ENCODE results near the gene TBC1D4. TPM values are rescaled to one million over a fixed set of nuclear protein-coding genes. Genes with fewer than 3 reads are reported as not detected.

TBC1D4 gene
- total and polyA plus RNA-seq, 2 experiments from 2014 or later = 18.7 to 38.2 TPM

DNA sequence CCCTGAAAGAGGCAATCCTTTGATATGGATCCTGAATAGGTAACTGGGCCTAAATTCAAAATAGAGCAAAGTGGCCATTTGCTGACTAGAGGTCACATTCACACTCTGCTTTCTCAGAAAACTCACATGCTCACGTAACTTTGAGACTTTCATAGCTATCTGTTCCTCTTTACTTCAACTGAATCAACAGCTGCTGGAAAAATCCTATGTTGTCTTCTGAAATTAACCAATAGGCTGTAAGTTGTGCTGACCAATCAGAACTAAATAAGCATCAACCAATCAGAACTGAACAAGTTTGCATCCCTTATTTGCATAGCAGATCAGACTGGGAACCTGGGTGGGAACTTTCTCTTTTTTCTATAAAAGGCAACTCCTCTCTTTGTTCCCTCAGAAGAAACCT, 24.0 kb upstream of the TBC1D4 start:
- no peaks in the 10 kb centered on the region for H3K27me3 ChIP-seq (ENCODE audit: insufficient read depth)
- Mint-ChIP-seq H3K36me3 (ENCODE audit: low read depth) (no peaks in the 10 kb centered on the region), H3K27me3 (ENCODE audit: insufficient read depth, low read depth, poor library complexity) (no peaks in the 10 kb centered on the region), H3K4me3 (no peak overlapping the region), H3K4me1 (no peaks in the 10 kb centered on the region), H3K9me3 (no peaks in the 10 kb centered on the region), H3K27ac (no peak overlapping the region)
- H3K36me3 ChIP-seq (ENCODE audit: insufficient read depth) = no peaks in the 10 kb centered on the region
- no peaks in the 10 kb centered on the region for H4K20me1 ChIP-seq (replicated peaks; ENCODE audit: insufficient read depth)
- no peak overlapping the region for H2AFZ ChIP-seq
- no peaks in the 10 kb centered on the region for H3F3A ChIP-seq (replicated peaks; ENCODE audit: low read depth)
- DNase-seq (ENCODE audit: low spot score) = no peak
- H3K9me2 ChIP-seq (ENCODE audit: insufficient read depth) = no peaks in the 10 kb centered on the region
- H3K4me1 ChIP-seq (ENCODE audit: insufficient read depth) = no peaks in the 10 kb centered on the region
- no peak overlapping the region for H3K27ac ChIP-seq (ENCODE audit: low read depth)
- no peak for ATAC-seq
- no peaks in the 10 kb centered on the region for H3K79me2 ChIP-seq (replicated peaks; ENCODE audit: insufficient read depth)
- H3K4me3 ChIP-seq = no peak overlapping the region
- no peak overlapping the region for H3K4me2 ChIP-seq
- no peak for TF ChIP-seq EZH2 (IDR thresholded peaks at IDR 0.05; ENCODE audit: low read depth, unreplicated experiment)
- no peak for TF ChIP-seq NANOG (IDR thresholded peaks at IDR 0.05; ENCODE audit: borderline replicate concordance)
- TF ChIP-seq, protein P1, sequence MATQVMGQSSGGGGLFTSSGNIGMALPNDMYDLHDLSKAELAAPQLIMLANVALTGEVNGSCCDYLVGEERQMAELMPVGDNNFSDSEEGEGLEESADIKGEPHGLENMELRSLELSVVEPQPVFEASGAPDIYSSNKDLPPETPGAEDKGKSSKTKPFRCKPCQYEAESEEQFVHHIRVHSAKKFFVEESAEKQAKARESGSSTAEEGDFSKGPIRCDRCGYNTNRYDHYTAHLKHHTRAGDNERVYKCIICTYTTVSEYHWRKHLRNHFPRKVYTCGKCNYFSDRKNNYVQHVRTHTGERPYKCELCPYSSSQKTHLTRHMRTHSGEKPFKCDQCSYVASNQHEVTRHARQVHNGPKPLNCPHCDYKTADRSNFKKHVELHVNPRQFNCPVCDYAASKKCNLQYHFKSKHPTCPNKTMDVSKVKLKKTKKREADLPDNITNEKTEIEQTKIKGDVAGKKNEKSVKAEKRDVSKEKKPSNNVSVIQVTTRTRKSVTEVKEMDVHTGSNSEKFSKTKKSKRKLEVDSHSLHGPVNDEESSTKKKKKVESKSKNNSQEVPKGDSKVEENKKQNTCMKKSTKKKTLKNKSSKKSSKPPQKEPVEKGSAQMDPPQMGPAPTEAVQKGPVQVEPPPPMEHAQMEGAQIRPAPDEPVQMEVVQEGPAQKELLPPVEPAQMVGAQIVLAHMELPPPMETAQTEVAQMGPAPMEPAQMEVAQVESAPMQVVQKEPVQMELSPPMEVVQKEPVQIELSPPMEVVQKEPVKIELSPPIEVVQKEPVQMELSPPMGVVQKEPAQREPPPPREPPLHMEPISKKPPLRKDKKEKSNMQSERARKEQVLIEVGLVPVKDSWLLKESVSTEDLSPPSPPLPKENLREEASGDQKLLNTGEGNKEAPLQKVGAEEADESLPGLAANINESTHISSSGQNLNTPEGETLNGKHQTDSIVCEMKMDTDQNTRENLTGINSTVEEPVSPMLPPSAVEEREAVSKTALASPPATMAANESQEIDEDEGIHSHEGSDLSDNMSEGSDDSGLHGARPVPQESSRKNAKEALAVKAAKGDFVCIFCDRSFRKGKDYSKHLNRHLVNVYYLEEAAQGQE (IDR thresholded peaks at IDR 0.05; ENCODE audit: unreplicated experiment) = no peak
- no peak for TF ChIP-seq EZH2phosphoT487 (IDR thresholded peaks at IDR 0.05; ENCODE audit: unreplicated experiment)
- TF ChIP-seq, protein P2, sequence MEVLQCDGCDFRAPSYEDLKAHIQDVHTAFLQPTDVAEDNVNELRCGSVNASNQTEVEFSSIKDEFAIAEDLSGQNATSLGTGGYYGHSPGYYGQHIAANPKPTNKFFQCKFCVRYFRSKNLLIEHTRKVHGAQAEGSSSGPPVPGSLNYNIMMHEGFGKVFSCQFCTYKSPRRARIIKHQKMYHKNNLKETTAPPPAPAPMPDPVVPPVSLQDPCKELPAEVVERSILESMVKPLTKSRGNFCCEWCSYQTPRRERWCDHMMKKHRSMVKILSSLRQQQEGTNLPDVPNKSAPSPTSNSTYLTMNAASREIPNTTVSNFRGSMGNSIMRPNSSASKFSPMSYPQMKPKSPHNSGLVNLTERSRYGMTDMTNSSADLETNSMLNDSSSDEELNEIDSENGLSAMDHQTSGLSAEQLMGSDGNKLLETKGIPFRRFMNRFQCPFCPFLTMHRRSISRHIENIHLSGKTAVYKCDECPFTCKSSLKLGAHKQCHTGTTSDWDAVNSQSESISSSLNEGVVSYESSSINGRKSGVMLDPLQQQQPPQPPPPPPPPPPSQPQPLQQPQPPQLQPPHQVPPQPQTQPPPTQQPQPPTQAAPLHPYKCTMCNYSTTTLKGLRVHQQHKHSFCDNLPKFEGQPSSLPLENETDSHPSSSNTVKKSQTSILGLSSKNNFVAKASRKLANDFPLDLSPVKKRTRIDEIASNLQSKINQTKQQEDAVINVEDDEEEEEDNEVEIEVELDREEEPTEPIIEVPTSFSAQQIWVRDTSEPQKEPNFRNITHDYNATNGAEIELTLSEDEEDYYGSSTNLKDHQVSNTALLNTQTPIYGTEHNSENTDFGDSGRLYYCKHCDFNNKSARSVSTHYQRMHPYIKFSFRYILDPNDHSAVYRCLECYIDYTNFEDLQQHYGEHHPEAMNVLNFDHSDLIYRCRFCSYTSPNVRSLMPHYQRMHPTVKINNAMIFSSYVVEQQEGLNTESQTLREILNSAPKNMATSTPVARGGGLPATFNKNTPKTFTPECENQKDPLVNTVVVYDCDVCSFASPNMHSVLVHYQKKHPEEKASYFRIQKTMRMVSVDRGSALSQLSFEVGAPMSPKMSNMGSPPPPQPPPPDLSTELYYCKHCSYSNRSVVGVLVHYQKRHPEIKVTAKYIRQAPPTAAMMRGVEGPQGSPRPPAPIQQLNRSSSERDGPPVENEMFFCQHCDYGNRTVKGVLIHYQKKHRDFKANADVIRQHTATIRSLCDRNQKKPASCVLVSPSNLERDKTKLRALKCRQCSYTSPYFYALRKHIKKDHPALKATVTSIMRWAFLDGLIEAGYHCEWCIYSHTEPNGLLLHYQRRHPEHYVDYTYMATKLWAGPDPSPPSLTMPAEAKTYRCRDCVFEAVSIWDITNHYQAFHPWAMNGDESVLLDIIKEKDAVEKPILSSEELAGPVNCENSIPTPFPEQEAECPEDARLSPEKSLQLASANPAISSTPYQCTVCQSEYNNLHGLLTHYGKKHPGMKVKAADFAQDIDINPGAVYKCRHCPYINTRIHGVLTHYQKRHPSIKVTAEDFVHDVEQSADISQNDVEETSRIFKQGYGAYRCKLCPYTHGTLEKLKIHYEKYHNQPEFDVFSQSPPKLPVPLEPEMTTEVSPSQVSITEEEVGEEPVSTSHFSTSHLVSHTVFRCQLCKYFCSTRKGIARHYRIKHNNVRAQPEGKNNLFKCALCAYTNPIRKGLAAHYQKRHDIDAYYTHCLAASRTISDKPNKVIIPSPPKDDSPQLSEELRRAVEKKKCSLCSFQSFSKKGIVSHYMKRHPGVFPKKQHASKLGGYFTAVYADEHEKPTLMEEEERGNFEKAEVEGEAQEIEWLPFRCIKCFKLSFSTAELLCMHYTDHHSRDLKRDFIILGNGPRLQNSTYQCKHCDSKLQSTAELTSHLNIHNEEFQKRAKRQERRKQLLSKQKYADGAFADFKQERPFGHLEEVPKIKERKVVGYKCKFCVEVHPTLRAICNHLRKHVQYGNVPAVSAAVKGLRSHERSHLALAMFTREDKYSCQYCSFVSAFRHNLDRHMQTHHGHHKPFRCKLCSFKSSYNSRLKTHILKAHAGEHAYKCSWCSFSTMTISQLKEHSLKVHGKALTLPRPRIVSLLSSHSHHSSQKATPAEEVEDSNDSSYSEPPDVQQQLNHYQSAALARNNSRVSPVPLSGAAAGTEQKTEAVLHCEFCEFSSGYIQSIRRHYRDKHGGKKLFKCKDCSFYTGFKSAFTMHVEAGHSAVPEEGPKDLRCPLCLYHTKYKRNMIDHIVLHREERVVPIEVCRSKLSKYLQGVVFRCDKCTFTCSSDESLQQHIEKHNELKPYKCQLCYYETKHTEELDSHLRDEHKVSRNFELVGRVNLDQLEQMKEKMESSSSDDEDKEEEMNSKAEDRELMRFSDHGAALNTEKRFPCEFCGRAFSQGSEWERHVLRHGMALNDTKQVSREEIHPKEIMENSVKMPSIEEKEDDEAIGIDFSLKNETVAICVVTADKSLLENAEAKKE (CRISPR knock-in tag; IDR thresholded peaks at IDR 0.05) = no peak
- TF ChIP-seq, protein P3, sequence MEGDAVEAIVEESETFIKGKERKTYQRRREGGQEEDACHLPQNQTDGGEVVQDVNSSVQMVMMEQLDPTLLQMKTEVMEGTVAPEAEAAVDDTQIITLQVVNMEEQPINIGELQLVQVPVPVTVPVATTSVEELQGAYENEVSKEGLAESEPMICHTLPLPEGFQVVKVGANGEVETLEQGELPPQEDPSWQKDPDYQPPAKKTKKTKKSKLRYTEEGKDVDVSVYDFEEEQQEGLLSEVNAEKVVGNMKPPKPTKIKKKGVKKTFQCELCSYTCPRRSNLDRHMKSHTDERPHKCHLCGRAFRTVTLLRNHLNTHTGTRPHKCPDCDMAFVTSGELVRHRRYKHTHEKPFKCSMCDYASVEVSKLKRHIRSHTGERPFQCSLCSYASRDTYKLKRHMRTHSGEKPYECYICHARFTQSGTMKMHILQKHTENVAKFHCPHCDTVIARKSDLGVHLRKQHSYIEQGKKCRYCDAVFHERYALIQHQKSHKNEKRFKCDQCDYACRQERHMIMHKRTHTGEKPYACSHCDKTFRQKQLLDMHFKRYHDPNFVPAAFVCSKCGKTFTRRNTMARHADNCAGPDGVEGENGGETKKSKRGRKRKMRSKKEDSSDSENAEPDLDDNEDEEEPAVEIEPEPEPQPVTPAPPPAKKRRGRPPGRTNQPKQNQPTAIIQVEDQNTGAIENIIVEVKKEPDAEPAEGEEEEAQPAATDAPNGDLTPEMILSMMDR (conservative IDR thresholded peaks at IDR 0.05; ENCODE audit: low read depth in 2 of 2) = no peak
- no peak for TF ChIP-seq JUNB (IDR thresholded peaks at IDR 0.05; ENCODE audit: unreplicated experiment)
- no peak for TF ChIP-seq STAT1 (IDR thresholded peaks at IDR 0.05; ENCODE audit: unreplicated experiment)
- no peak for TF ChIP-seq CREB1 (CRISPR knock-in tag; IDR thresholded peaks at IDR 0.05; ENCODE audit: low read depth)
- TF ChIP-seq POLR2AphosphoS5 (IDR thresholded peaks at IDR 0.05; ENCODE audit: low read depth) = no peak
- TF ChIP-seq ZNF114 (CRISPR knock-in tag; IDR thresholded peaks at IDR 0.05) = no peak
- TF ChIP-seq ZNF331 (CRISPR knock-in tag; IDR thresholded peaks at IDR 0.05; ENCODE audit: low read depth) = no peak
- TF ChIP-seq, protein P4, sequence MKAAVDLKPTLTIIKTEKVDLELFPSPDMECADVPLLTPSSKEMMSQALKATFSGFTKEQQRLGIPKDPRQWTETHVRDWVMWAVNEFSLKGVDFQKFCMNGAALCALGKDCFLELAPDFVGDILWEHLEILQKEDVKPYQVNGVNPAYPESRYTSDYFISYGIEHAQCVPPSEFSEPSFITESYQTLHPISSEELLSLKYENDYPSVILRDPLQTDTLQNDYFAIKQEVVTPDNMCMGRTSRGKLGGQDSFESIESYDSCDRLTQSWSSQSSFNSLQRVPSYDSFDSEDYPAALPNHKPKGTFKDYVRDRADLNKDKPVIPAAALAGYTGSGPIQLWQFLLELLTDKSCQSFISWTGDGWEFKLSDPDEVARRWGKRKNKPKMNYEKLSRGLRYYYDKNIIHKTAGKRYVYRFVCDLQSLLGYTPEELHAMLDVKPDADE (IDR thresholded peaks at IDR 0.05) = no peak
